Cardiac muscle cell (in vitro differentiated cells and primary cell): ENCODE measurements around the gene TMEM192. TPM values are rescaled to one million over a fixed set of nuclear protein-coding genes. Genes with fewer than 3 reads are reported as not detected.
"Not testable (repeated sequence)": the region's sequence is repeated elsewhere in the genome, so short reads cannot be mapped to it uniquely, and the experiment has no call there.

ENCODE experiments used
- DNase-seq, 2 donors: peaks; one replicate each; pipeline versions ENCODE4 v3.0.0 to v3.0.0-alpha.2; 2010 to 2017; ENCODE audit warnings: low read depth in 1 of 2, low spot score in 1 of 2
- H3K27ac ChIP-seq: fragments of 200-600 bp; sonication (generic); 2 replicates; pipeline ENCODE4 v1.5.1; 2016
- H3K27me3 ChIP-seq: fragments of 200-600 bp; sonication (generic); 2 replicates; pipeline ENCODE4 v1.6.0; 2016; ENCODE audit warnings: control low read depth
- H3K36me3 ChIP-seq: fragments of 200-600 bp; sonication (generic); 2 replicates; pipeline ENCODE4 v1.5.1; 2016; ENCODE audit warnings: control low read depth
- H3K4me1 ChIP-seq: fragments of 200-600 bp; sonication (generic); 2 replicates; pipeline ENCODE4 v1.8.1; 2017; ENCODE audit warnings: low read depth, mild to moderate bottlenecking, mixed run types
- H3K4me3 ChIP-seq: fragments of 200-600 bp; sonication (generic); 2 replicates; pipeline ENCODE4 v1.5.1; 2016; ENCODE audit warnings: mild to moderate bottlenecking
- H3K9me3 ChIP-seq: fragments of 200-600 bp; sonication (generic); 2 replicates; pipeline ENCODE4 v1.5.1; 2017; ENCODE audit warnings: low read depth, mild to moderate bottlenecking, control low read depth
- CTCF ChIP-seq: IDR thresholded peaks from 2 replicates; pipeline ENCODE4 v1.5.1; 2012; ENCODE audit warnings: low read depth, mild to moderate bottlenecking, low read length
- polyA plus RNA-seq: library from polyadenylated mRNA; unstranded; fragments of >200 nt; fragmentation: Nextera tagmentation; extraction: Ambion mirVana; gene quantifications from 2 replicates; pipeline ENCODE4 v1.2.1, GENCODE V29; 2016
- total RNA-seq: library from RNA; depleted of rRNA; stranded (reverse); fragments of >200 nt; gene quantifications from 2 replicates; pipeline ENCODE4 v1.2.3, GENCODE V29; 2016

The TMEM192 gene
- total and polyA plus RNA-seq, 2 experiments from 2014 or later: 7.7 to 14.0 TPM

GRCh38 chr4:165088366-165088765 lies 24.3 kb downstream of the TMEM192 start:
- Histone ChIP-seq H3K4me3 (no peak overlapping the region), H3K27me3 (no peaks in the 10 kb centered on the region), H3K4me1 (no peaks in the 10 kb centered on the region), H3K36me3 (peaks cover 17% of the 10 kb centered on the region), H3K9me3 (no peaks in the 10 kb centered on the region), H3K27ac (no peak overlapping the region)
- no peak for DNase-seq
- TF ChIP-seq CTCF: no peak

GRCh38 chr4:165085946-165086345 lies 26.7 kb downstream of the TMEM192 start:
- Histone ChIP-seq H3K27me3 (no peaks in the 10 kb centered on the region), H3K4me1 (no peaks in the 10 kb centered on the region), H3K27ac (no peak overlapping the region), H3K36me3 (peaks cover 17% of the 10 kb centered on the region), H3K4me3 (no peak overlapping the region), H3K9me3 (no peaks in the 10 kb centered on the region)
- no peak for TF ChIP-seq CTCF
- DNase-seq: peak in 1 of 2 donors; percentile 38

GRCh38 chr4:165084787-165085186 lies 27.9 kb downstream of the TMEM192 start:
- H3K9me3 ChIP-seq, H3K4me1 ChIP-seq, DNase-seq, H3K27ac ChIP-seq, H3K4me3 ChIP-seq, H3K27me3 ChIP-seq: not testable (repeated sequence)
- peaks cover 17% of the 10 kb centered on the region for H3K36me3 ChIP-seq

GRCh38 chr4:165079476-165079875 lies 33.2 kb downstream of the TMEM192 start:
- peak; percentile 27 to 59 for DNase-seq
- Histone ChIP-seq H3K36me3 (no peaks in the 10 kb centered on the region), H3K4me3 (no peak overlapping the region), H3K27me3 (no peaks in the 10 kb centered on the region), H3K4me1 (peaks cover 8% of the 10 kb centered on the region), H3K9me3 (no peaks in the 10 kb centered on the region), H3K27ac (peak overlapping the region; percentile 59)
- no peak for TF ChIP-seq CTCF

- Histone ChIP-seq H3K9me3 (no peaks in the 10 kb centered on the region), H3K27me3 (no peaks in the 10 kb centered on the region), H3K4me1 (peaks cover 23% of the 10 kb centered on the region), H3K27ac (peak overlapping the region; percentile 82), H3K36me3 (no peaks in the 10 kb centered on the region), H3K4me3 (no peak overlapping the region)
- no peak for TF ChIP-seq CTCF
- DNase-seq: no peak
Measured at GRCh38 chr4:165077034-165077578, 35.6 kb downstream of the TMEM192 start.

GRCh38 chr4:165073346-165073745 lies 39.3 kb downstream of the TMEM192 start:
- not testable (repeated sequence) for H3K4me3 ChIP-seq, H3K27me3 ChIP-seq, H3K36me3 ChIP-seq, H3K9me3 ChIP-seq
- peak in 1 of 2 donors; percentile 57 for DNase-seq
- Histone ChIP-seq H3K27ac (peak overlapping the region; percentile 91), H3K4me1 (peaks cover 15% of the 10 kb centered on the region)

- Histone ChIP-seq H3K4me3 (no peak overlapping the region), H3K27ac (no peak overlapping the region), H3K4me1 (peaks cover 15% of the 10 kb centered on the region), H3K9me3 (no peaks in the 10 kb centered on the region), H3K27me3 (no peaks in the 10 kb centered on the region), H3K36me3 (no peaks in the 10 kb centered on the region)
- no peak for DNase-seq
- no peak for TF ChIP-seq CTCF
Measured at GRCh38 chr4:165070560-165070959, 42.1 kb downstream of the TMEM192 start.
